ENCODE data around the gene NHLRC2.

The NHLRC2 gene

DNA sequence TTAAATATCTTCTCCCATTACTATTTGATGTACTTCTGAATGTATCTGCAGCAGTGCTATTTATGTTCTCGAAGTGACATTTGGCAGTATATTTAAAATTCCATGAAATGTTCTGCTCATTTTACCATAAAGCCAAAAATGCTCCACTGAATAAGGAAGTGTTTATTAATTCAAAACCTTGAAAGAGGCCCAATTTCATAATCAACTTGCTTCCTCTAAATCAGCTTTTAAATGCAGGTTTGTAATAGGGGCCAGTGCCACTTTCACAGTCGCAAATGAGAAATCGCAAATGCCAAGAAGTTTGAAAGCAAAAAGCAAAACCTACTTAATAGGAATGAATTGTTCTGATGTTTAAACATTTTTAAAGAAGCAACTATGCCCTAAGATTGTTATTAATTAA, 11.4 kb downstream of the NHLRC2 start:
- no peak for DNase-seq

GRCh38 chr10:113866551-113867394, 12.3 kb downstream of the NHLRC2 start:
- DNase-seq, result no peak

DNA sequence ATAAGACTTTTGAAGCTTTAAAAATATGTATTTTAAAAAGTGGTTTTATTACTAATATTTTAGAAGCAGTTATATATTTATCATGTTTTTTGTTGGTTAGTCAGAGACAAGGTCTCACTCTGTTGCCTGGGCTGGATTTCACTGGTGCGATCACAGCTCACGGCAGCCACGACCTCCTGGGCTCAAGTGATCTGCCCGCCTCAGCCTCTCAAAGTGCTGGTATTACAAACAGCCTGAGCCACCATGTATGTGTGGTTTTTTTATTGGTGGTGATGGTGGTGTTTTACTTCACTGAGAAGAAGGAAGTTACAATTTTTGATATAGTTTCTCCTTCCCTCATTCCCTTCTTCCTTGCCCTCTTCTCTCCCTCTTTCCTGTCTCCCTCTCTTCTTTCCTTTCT, 13.4 kb downstream of the NHLRC2 start:
- no peak for DNase-seq

GRCh38 chr10:113869789-113870188, 15.3 kb downstream of the NHLRC2 start:
- no peak for DNase-seq

GRCh38 chr10:113872139-113873030, 17.9 kb downstream of the NHLRC2 start:
- DNase-seq, result no peak

DNA sequence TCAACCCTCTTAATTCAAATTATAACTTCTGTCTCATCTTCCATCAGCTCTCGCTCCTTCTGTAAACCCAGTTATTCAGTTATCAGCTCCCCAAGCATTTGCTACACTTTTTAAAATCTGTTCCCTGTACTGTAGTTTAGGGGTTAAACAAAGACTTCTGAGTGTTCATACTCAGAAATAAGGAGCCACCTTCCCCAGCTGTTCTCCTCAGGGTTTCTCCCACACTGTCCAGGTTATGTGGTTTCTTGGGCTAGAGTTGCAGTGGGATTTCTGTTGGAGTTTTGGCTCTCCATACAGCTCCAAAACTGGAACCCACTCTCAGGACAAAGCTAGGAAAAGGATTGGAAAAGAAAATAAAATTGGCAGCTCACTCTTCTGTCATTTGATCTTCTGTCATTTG, 20.8 kb downstream of the NHLRC2 start:
- DNase-seq, result no peak

- no peak for DNase-seq
Measured at GRCh38 chr10:113876461-113876860, 22.0 kb downstream of the NHLRC2 start.

GRCh38 chr10:113879691-113880090, 25.2 kb downstream of the NHLRC2 start:
- DNase-seq, result no peak

GRCh38 chr10:113880236-113880635, 25.8 kb downstream of the NHLRC2 start:
- DNase-seq, result no peak

GRCh38 chr10:113882240-113882639, 27.8 kb downstream of the NHLRC2 start:
- no peak for DNase-seq

- no peak for DNase-seq
Measured at GRCh38 chr10:113889911-113890310, 35.5 kb downstream of the NHLRC2 start.

- DNase-seq, result no peak
Measured at GRCh38 chr10:113890769-113891168, 36.3 kb downstream of the NHLRC2 start.

GRCh38 chr10:113891476-113891875, 37.0 kb downstream of the NHLRC2 start:
- DNase-seq, result no peak

DNA sequence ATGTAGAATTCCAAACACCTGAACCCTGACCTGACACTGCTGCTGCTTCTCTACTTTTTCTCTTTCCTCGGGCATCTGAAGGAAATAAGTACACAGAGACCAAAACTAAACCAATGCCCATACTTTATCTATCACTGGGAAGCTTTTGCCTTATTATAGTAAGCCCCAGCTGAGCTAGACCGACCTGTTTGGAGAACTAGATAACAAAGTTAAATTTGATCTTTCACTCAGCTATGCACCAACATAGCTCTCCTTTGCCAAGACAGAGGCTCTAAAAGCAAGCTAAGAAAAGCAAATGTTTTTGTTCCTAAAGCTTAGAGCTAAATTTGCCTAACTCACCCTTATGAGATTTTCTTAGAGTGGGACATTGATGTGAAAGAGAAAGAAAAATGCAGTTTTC, 39.1 kb downstream of the NHLRC2 start:
- no peak for DNase-seq

DNA sequence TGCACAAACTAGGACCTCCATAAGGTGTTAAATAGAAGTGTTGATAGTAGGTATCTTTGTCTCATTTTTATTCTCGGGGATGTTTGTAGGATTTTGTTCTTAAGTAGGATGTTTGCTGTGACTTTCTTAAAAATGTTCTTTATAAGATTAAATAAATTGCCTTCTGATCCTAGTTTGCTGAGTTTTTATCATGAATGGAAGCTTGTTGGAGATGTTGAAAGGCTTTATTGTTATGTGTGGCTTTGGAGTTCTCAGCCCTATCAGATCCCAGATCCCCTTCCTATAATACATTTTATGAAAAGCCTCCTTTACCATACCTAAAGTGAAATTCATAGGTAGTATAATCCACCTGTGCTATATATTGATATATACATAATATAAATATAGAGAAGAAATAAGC, 40.1 kb downstream of the NHLRC2 start:
- no peak for DNase-seq

GRCh38 chr10:113895018-113895417, 40.6 kb downstream of the NHLRC2 start:
- no peak for DNase-seq

DNA sequence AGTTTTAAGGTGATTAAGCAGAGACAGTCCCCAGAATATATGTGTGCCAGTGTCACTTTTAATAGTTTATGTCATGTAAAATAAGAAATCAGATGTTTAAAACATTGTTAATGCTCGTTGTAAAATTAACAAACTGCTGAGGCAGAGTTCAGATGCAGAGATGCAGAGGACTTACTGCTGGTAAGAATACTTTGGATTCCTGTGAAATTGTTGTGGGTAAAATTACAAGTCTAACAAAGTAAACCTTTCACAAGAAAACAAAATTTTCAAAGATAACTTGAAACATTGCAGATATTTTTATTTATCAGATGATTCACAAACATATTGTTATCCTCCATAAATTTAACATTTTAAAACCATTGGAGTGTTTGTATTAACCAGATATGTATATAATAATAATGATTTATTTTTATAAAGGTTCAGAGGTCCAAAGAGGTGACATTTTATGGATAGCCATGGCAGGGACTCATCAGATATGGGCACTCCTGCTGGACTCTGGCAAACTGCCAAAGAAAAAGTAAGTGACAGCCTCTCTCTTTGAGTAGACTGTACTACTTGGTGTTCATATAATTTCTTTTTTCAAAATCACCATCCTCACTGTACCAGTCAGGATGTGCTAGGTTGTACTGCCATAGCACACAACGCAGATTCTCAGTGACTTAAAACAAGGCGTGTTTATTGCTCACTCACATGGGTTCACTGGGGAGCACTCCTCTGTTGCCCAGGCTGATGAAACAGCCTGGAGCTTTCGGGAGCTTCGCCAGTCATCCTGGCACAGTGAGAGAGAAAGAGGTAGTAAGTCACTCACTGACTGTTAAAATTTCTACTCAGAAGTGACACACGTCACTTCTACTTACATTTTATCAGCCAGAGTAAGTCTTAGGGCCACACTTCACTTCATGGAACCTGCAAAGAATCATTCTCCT, 43.5 kb downstream of the NHLRC2 start:
- DNase-seq, result no peak

DNA sequence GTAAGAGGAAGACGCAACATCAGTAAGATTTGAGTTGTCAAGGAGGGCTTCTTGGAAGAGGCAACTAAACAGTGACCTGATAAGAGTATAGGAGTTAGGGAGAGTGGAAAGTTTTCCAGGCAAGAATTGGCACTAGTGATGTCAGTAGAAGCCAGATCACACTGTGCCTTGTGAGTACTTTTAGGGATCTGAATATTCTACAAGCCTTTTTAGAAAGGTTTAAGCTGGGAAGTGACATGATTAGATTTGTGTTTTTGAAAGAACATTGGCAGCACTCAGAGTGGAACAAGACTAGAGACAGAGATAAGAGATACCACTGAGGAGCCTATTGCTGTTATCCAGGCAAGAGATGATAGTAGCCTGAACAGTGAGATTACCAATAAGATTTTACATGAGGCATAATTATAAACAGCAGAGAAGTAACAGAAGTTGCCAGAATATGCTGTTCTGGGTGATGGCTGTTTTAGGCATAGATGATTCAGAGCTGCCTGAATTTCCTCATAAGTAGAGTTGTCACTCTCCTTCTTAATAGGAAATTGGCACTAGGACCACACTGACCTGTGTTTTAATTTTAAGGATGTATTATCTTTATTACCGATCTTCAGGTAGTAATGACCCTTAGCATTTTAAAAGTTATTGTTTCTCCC, 45.6 kb downstream of the NHLRC2 start:
- DNase-seq, result no peak

- no peak for DNase-seq
Measured at GRCh38 chr10:113905756-113906155, 51.3 kb downstream of the NHLRC2 start.

DNA sequence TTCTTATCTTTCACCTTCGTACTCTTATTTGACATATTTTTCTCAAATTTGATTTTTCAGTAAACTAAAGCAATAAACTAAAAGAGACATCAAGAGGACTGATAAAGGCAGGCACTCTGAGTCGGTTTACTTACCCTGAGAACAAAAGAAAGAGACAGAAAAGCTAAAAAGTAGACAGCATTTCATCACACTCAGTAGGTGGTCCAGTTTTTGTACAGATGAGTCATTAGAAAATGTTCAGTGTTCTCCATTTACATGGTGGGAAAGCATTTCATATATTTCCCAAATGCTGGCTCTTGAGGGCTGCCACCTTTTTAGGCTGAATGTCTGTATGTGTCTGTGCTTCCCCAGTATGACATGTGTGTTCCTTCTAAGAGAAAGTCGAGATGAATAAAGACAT, 52.7 kb downstream of the NHLRC2 start:
- no peak for DNase-seq

DNA sequence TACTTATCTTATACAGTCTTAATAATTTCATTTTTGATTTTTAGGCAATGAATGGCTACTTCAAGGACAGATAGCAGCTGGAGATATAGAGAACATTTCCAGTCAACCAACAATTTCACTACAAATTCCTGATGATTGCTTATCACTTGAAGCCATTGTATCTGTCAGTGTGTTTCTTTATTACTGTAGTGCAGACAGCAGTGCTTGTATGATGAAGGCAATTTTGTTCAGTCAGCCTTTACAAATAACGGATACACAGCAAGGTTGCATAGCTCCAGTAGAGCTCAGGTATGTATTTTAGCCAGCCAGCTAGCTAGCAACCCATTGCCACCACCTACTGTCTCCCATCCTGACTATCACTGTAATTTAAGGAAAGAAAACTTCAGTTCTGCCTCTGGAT, 53.8 kb downstream of the NHLRC2 start:
- DNase-seq, result no peak

DNA sequence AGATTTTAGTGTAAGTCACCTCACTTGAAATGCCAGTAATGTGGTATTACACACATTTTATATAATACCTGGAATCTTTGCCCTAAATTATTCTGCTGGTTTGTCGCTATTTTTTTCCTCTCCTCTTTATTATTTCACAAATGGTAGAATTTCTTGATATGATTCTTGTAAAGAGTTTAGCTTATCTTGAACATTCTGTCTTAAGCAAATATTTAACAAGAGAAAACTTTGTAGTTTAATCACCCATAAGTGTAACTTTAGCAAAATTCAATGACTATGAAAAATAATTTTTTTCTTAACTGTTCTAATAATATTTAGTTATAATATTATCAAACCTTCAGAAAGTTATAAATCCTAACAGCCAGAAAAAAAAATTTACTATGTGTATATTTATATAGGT, 56.7 kb downstream of the NHLRC2 start:
- DNase-seq, result no peak

Data from right forelimb (tissue), 1 donor.